T-cell (primary cell): ENCODE data around the gene PDC. TPM values are rescaled to one million over a fixed set of nuclear protein-coding genes. Genes with fewer than 3 reads are reported as not detected.
"Not testable (repeated sequence)": the region's sequence is repeated elsewhere in the genome, so short reads cannot be mapped to it uniquely, and the experiment has no call there.

Experiments used
- ATAC-seq, 4 experiments: fragments of 200-7000 bp in 3 of 4; fragments of 150-1000 bp in 1 of 4; cut with Tn5 transposase; replicated peaks in 1 of 4; 1 replicate in 3 of 4; 2 replicates in 1 of 4; pipeline ENCODE4 v1.10.0; 2021; ENCODE audit warnings: moderate library complexity in 3 of 4, mild to moderate bottlenecking in 2 of 4, moderate number of reproducible peaks in 1 of 4
- CTCF ChIA-PET, 2 donors: fragments of 300-600 bp; sonication (Branson Sonifier 250); formaldehyde crosslinking; loops; one replicate each; lab custom pipeline; 2022; ENCODE audit warnings: antibody characterized with exemption in 2 of 2; lab: Charles Lee
- POLR2A ChIA-PET, 2 donors: fragments of 300-600 bp; sonication (Branson Sonifier 250); formaldehyde crosslinking; loops; one replicate each; lab custom pipeline; 2022; ENCODE audit warnings: antibody characterized with exemption in 2 of 2; lab: Charles Lee
- DNase-seq, 35 experiments: peaks; one replicate each; pipeline versions ENCODE4 v3.0.0 to v3.0.0-alpha.2; 2013 to 2023
- H3K27ac ChIP-seq: one replicate; pipeline ENCODE4 v1.5.1; 2013; ENCODE audit warnings: low read length
- H3K27me3 ChIP-seq, 2 experiments: replicated peaks in 1 of 2; 1 replicate in 1 of 2; 2 replicates in 1 of 2; pipeline versions ENCODE4 v1.6.1 to v1.7.0; 2013; ENCODE audit warnings: low read length in 1 of 2, mixed read lengths in 1 of 2; ENCODE audit not compliant: control insufficient read depth in 2 of 2, insufficient read depth in 2 of 2; ENCODE audit errors: extremely low read depth in 1 of 2
- H3K36me3 ChIP-seq, 2 donors: 1 replicate in 1 of 2; 2 replicates in 1 of 2; pipeline versions ENCODE4 v1.6.1 to v1.7.0; 2013; ENCODE audit warnings: low read length in 1 of 2; ENCODE audit not compliant: control insufficient read depth in 2 of 2, insufficient read depth in 1 of 2; ENCODE audit errors: extremely low read depth in 1 of 2
- H3K4me1 ChIP-seq, 2 experiments: 1 replicate in 1 of 2; 2 replicates in 1 of 2; pipeline versions ENCODE4 v1.6.1 to v1.7.0; 2013; ENCODE audit warnings: low read length in 2 of 2, mixed read lengths in 1 of 2; ENCODE audit not compliant: insufficient read depth in 2 of 2, control insufficient read depth in 1 of 2; ENCODE audit errors: extremely low read depth in 1 of 2
- H3K4me3 ChIP-seq, 2 donors: 1 replicate in 1 of 2; 2 replicates in 1 of 2; pipeline versions ENCODE4 v1.5.1 to v1.7.0; 2013; ENCODE audit warnings: mild to moderate bottlenecking in 2 of 2, low read length in 1 of 2, moderate library complexity in 1 of 2; ENCODE audit not compliant: control insufficient read depth in 1 of 2; ENCODE audit errors: extremely low read depth in 1 of 2
- H3K9me3 ChIP-seq: 2 replicates; pipeline ENCODE4 v1.7.0; 2013
- H3K27ac Mint-ChIP-seq, 2 donors: one replicate each; pipeline ENCODE4 v1.8.0; 2020 to 2021; ENCODE audit warnings: mild to moderate bottlenecking in 2 of 2, mixed read lengths in 2 of 2
- H3K27me3 Mint-ChIP-seq, 2 donors: one replicate each; pipeline ENCODE4 v1.8.0; 2021 to 2022; ENCODE audit warnings: mixed read lengths in 2 of 2
- H3K36me3 Mint-ChIP-seq: one replicate; pipeline ENCODE4 v1.8.0; 2021; ENCODE audit warnings: mixed read lengths
- H3K4me1 Mint-ChIP-seq, 3 donors: one replicate each; pipeline ENCODE4 v1.8.0; 2020 to 2022; ENCODE audit warnings: mixed read lengths in 3 of 3, mild to moderate bottlenecking in 1 of 3
- H3K4me3 Mint-ChIP-seq, 3 donors: one replicate each; pipeline ENCODE4 v1.8.0; 2020 to 2022; ENCODE audit warnings: mild to moderate bottlenecking in 3 of 3, mixed read lengths in 3 of 3, moderate library complexity in 3 of 3
- H3K9me3 Mint-ChIP-seq, 3 donors: one replicate each; pipeline ENCODE4 v1.8.0; 2020 to 2022; ENCODE audit warnings: mixed read lengths in 3 of 3
- WGBS: methylation state at CpG from one replicate; pipeline ENCODE4 v1.1.5; 2013; ENCODE audit warnings: missing lambda C conversion rate; ENCODE audit not compliant: insufficient coverage; 5-methylcytosine and 5-hydroxymethylcytosine counted together
- total RNA-seq, 35 experiments: library from RNA in 6 of 35; stranded (reverse) in 6 of 35; fragments of 120-200 nt in 1 of 35; gene quantifications; one replicate each; pipeline versions ENCODE4 v1.2.1 to v1.2.4 and lab custom pipeline; 2013 to 2026

PDC gene
- total RNA-seq, 5 donors from 2014 or later (not counting 1 experiment from before 2014, with no cell fraction given), result not detected

- H3K4me1 ChIP-seq, result no peaks in the 10 kb centered on the region
- ChIA-PET CTCF (no interaction called here), POLR2A (no interaction called here)
- WGBS, result no CpG with 5 or more reads among the region's 5 CpGs
- no peak overlapping the region for H3K4me3 ChIP-seq
- ATAC-seq, result no peak
- no peaks in the 10 kb centered on the region for H3K36me3 ChIP-seq
- no peak for DNase-seq
- H3K9me3 ChIP-seq, result no peaks in the 10 kb centered on the region
- Mint-ChIP-seq H3K27me3 (no peaks in the 10 kb centered on the region), H3K9me3 (no peaks in the 10 kb centered on the region), H3K27ac (no peak overlapping the region), H3K4me1 (no peaks in the 10 kb centered on the region), H3K4me3 (no peak overlapping the region), H3K36me3 (no peaks in the 10 kb centered on the region)
- H3K27ac ChIP-seq, result no peak overlapping the region
- H3K27me3 ChIP-seq, result no peaks in the 10 kb centered on the region
Observed at GRCh38 chr1:186476264-186477040, 15.5 kb upstream of the PDC start.

- Mint-ChIP-seq H3K36me3 (no peaks in the 10 kb centered on the region), H3K27me3 (peaks cover 0 to 4% of the 10 kb centered on the region in 2 donors), H3K4me1 (no peaks in the 10 kb centered on the region), H3K4me3 (no peak overlapping the region), H3K27ac (no peak overlapping the region), H3K9me3 (no peaks in the 10 kb centered on the region)
- ChIA-PET POLR2A (no interaction called here), CTCF (no interaction called here)
- H3K9me3 ChIP-seq, result no peaks in the 10 kb centered on the region
- no CpG with 5 or more reads among the region's 2 CpGs for WGBS
- H3K27ac ChIP-seq, result no peak overlapping the region
- no peak for DNase-seq
- H3K36me3 ChIP-seq, result no peaks in the 10 kb centered on the region
- no peak for ATAC-seq
- H3K4me3 ChIP-seq, result no peak overlapping the region
- no peaks in the 10 kb centered on the region for H3K4me1 ChIP-seq
- H3K27me3 ChIP-seq, result no peaks in the 10 kb centered on the region
Observed at GRCh38 chr1:186474208-186474607, 13.3 kb upstream of the PDC start.

DNA sequence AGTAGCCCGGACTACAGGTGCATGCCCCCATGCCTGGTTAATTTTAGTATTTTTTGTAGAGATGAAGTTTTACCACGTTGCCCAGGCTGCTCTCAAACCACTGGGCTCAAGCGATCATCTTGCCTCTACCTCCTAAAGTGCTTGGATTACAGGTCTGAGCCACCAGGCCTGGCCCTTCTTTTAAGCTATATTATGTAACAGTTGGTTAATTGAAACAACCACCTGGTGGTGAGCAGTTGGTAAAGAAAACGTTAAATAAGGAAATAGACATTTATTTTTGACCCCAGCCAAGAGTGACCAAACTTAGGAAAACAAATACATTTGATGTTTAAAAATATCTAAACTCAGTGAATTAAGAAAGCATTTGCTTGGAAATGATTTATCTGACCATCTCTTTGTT, 12.1 kb upstream of the PDC start:
- Mint-ChIP-seq H3K36me3 (no peaks in the 10 kb centered on the region), H3K4me1 (no peaks in the 10 kb centered on the region), H3K9me3 (no peaks in the 10 kb centered on the region), H3K4me3 (no peak overlapping the region), H3K27ac (no peak overlapping the region), H3K27me3 (peaks cover 0 to 5% of the 10 kb centered on the region in 2 donors)
- WGBS, result no CpG with 5 or more reads among the region's 4 CpGs
- ChIA-PET POLR2A (no interaction called here), CTCF (no interaction called here)
- Histone ChIP-seq H3K36me3 (no peaks in the 10 kb centered on the region), H3K9me3 (no peaks in the 10 kb centered on the region), H3K27ac (no peak overlapping the region), H3K4me1 (no peaks in the 10 kb centered on the region), H3K4me3 (no peak overlapping the region), H3K27me3 (no peaks in the 10 kb centered on the region)
- ATAC-seq (no peak), DNase-seq (no peak)

GRCh38 chr1:186465946-186466345, 5.0 kb upstream of the PDC start:
- Mint-ChIP-seq H3K4me1 (no peaks in the 10 kb centered on the region), H3K27me3 (peaks cover 0 to 8% of the 10 kb centered on the region in 2 donors), H3K9me3 (no peaks in the 10 kb centered on the region), H3K27ac (no peak overlapping the region), H3K36me3 (peaks cover 3% of the 10 kb centered on the region), H3K4me3 (no peak overlapping the region)
- no peak for ATAC-seq
- Histone ChIP-seq H3K27me3 (no peaks in the 10 kb centered on the region), H3K36me3 (no peaks in the 10 kb centered on the region), H3K4me1 (no peaks in the 10 kb centered on the region), H3K27ac (no peak overlapping the region), H3K4me3 (no peak overlapping the region), H3K9me3 (no peaks in the 10 kb centered on the region)
- WGBS, result no CpG with 5 or more reads among the region's 2 CpGs
- no peak for DNase-seq
- POLR2A ChIA-PET, result no interaction called here
- CTCF ChIA-PET, result no interaction called here

DNA sequence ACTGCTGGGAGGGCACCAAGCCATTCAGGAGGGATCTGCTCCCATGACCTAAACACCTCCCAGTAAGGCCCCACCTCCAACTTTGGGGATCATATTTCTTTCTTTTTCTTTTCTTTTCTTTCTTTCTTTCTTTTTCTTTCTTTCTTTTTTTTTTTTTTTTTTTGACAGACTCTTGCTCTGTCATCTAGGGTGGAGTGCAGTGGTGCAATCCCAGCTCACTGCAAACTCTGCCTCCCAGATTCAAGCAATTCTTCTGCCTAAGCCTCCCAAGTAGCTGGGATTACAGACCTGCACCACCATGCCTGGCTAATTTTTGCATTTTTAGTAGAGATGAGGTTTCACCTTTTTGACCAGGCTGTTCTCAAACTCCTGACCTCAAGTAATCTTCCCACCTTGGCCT, 4.6 kb upstream of the PDC start:
- H3K9me3 Mint-ChIP-seq, H3K27ac Mint-ChIP-seq, CTCF ChIA-PET, H3K4me1 ChIP-seq, H3K27ac ChIP-seq, H3K9me3 ChIP-seq, ATAC-seq, H3K36me3 ChIP-seq, H3K27me3 Mint-ChIP-seq, POLR2A ChIA-PET, H3K36me3 Mint-ChIP-seq, H3K4me3 Mint-ChIP-seq, H3K4me3 ChIP-seq, DNase-seq, H3K4me1 Mint-ChIP-seq, H3K27me3 ChIP-seq: not testable (repeated sequence)

GRCh38 chr1:186463926-186464325, 3.0 kb upstream of the PDC start:
- no peak overlapping the region for H3K4me3 Mint-ChIP-seq
- ATAC-seq (no peak), DNase-seq (no peak)
- WGBS, result no CpG with 5 or more reads among the region's 3 CpGs
- no peaks in the 10 kb centered on the region for H3K4me1 Mint-ChIP-seq
- Histone ChIP-seq H3K27ac (no peak overlapping the region), H3K36me3 (no peaks in the 10 kb centered on the region), H3K4me1 (no peaks in the 10 kb centered on the region), H3K4me3 (no peak overlapping the region), H3K27me3 (no peaks in the 10 kb centered on the region), H3K9me3 (no peaks in the 10 kb centered on the region)
- CTCF ChIA-PET, result no interaction called here
- H3K27ac Mint-ChIP-seq, result no peak overlapping the region
- POLR2A ChIA-PET, result no interaction called here
- H3K27me3 Mint-ChIP-seq, result peaks cover 0 to 4% of the 10 kb centered on the region in 2 donors
- H3K36me3 Mint-ChIP-seq, result peaks cover 3% of the 10 kb centered on the region
- H3K9me3 Mint-ChIP-seq, result no peaks in the 10 kb centered on the region

DNA sequence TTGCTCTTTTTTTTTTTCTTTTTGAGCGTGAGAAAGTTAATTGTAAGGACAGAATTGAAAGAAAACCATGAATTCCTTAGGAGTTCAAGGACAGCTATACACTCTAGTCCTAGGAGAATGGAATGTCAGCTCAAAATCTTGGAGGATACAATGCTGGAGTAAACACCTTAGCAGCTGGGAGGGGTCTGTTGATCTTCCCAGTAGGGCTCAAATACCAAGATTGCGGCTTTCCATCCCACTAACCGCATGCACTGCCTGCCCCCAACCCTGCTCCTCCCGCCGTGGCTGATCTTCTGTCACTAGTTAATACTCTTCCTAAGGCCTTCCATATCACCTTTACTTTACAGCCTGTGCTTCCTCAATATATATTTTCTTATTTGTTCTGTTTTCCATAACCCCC, 2.6 kb upstream of the PDC start:
- no peak for ATAC-seq
- Histone ChIP-seq H3K4me3 (no peak overlapping the region), H3K27ac (no peak overlapping the region), H3K36me3 (no peaks in the 10 kb centered on the region), H3K9me3 (no peaks in the 10 kb centered on the region), H3K4me1 (no peaks in the 10 kb centered on the region), H3K27me3 (no peaks in the 10 kb centered on the region)
- no peaks in the 10 kb centered on the region for H3K9me3 Mint-ChIP-seq
- no peak overlapping the region for H3K4me3 Mint-ChIP-seq
- DNase-seq, result no peak
- H3K36me3 Mint-ChIP-seq, result peaks cover 3% of the 10 kb centered on the region
- WGBS, result 80% methylated on average over 2 of the region's 5 CpGs
- peaks cover 0 to 4% of the 10 kb centered on the region in 2 donors for H3K27me3 Mint-ChIP-seq
- CTCF ChIA-PET, result no interaction called here
- POLR2A ChIA-PET, result no interaction called here
- no peaks in the 10 kb centered on the region for H3K4me1 Mint-ChIP-seq
- no peak overlapping the region for H3K27ac Mint-ChIP-seq
